ENCODE data around the gene GPR42.
"Not testable (repeated sequence)": the region's sequence is repeated elsewhere in the genome, so short reads cannot be mapped to it uniquely, and the experiment has no call there.

Gene GPR42

GRCh38 chr19:35363711-35364425 is 7.0 kb upstream of the GPR42 start:
- DNase-seq (ENCODE audit: low spot score), result no peak

GRCh38 chr19:35365303-35365702 is 5.6 kb upstream of the GPR42 start:
- DNase-seq (ENCODE audit: low spot score), result no peak

GRCh38 chr19:35368378-35368777 is 2.5 kb upstream of the GPR42 start:
- DNase-seq (ENCODE audit: low spot score), result no peak

GRCh38 chr19:35369522-35369921 is 1.3 kb upstream of the GPR42 start:
- no peak for DNase-seq (ENCODE audit: low spot score)

GRCh38 chr19:35373492-35373891 is 2.6 kb downstream of the GPR42 start:
- DNase-seq (ENCODE audit: low spot score), result no peak

- DNase-seq (ENCODE audit: low spot score), result not testable (repeated sequence)
These were observed 3.2 kb downstream of the GPR42 start for GRCh38 chr19:35374031-35374430.

- no peak for DNase-seq (ENCODE audit: low spot score)
These were observed 4.8 kb downstream of the GPR42 start for GRCh38 chr19:35375505-35376307.

- no peak for DNase-seq (ENCODE audit: low spot score)
These were observed 6.8 kb downstream of the GPR42 start for GRCh38 chr19:35377656-35378055.

- DNase-seq (ENCODE audit: low spot score), result no peak
These were observed 7.5 kb downstream of the GPR42 start for GRCh38 chr19:35378356-35378755.

- not testable (repeated sequence) for DNase-seq (ENCODE audit: low spot score)
These were observed 8.7 kb downstream of the GPR42 start for GRCh38 chr19:35379545-35379944.

- no peak for DNase-seq (ENCODE audit: low spot score)
These were observed 9.1 kb downstream of the GPR42 start for GRCh38 chr19:35379992-35380391.

GRCh38 chr19:35380450-35381124 is 9.7 kb downstream of the GPR42 start:
- no peak for DNase-seq (ENCODE audit: low spot score)

GRCh38 chr19:35381318-35381717 is 10.4 kb downstream of the GPR42 start:
- no peak for DNase-seq (ENCODE audit: low spot score)

- no peak for DNase-seq (ENCODE audit: low spot score)
These were observed 11.1 kb downstream of the GPR42 start for GRCh38 chr19:35381926-35382325.

GRCh38 chr19:35383536-35383935 is 12.7 kb downstream of the GPR42 start:
- no peak for DNase-seq (ENCODE audit: low spot score)

- DNase-seq (ENCODE audit: low spot score), result no peak
These were observed 17.6 kb downstream of the GPR42 start for GRCh38 chr19:35388277-35389054.

- DNase-seq (ENCODE audit: low spot score), result no peak
These were observed 18.5 kb downstream of the GPR42 start for GRCh38 chr19:35389192-35389861.

- no peak for DNase-seq (ENCODE audit: low spot score)
These were observed 22.2 kb downstream of the GPR42 start for GRCh38 chr19:35392742-35393715.

GRCh38 chr19:35395382-35396199 is 24.7 kb downstream of the GPR42 start:
- DNase-seq (ENCODE audit: low spot score), result no peak

Data from hepatic stellate cell (primary cell).